Fibroblast of lung (primary cell): ENCODE results near the gene LARP1.

Experiments
- CTCF ChIP-seq, 2 donors: IDR thresholded peaks in 1 of 2; conservative IDR thresholded peaks in 1 of 2; 1 replicate in 1 of 2; 2 replicates in 1 of 2; pipeline ENCODE4 v1.5.1; 2011 to 2012; ENCODE audit warnings: low read length in 2 of 2, control low read depth in 1 of 2, inconsistent platforms in 1 of 2, low read depth in 1 of 2, mild to moderate bottlenecking in 1 of 2
- EZH2 ChIP-seq: IDR thresholded peaks from 2 replicates; pipeline ENCODE4 v1.5.1; 2012; ENCODE audit warnings: low read length, control low read depth, mild to moderate bottlenecking; ENCODE audit errors: missing control alignments

- TF ChIP-seq EZH2 = no peak
- TF ChIP-seq CTCF (conservative IDR thresholded peaks at IDR 0.05 in 1 of 2, IDR thresholded peaks at IDR 0.05 in 1 of 2; ENCODE audit: low read depth in 1 of 2, low read length in 2 of 2) = no peak
These were observed 94.1 kb downstream of the LARP1 start for GRCh38 chr5:154849264-154849785.
